Suprapubic skin (tissue), 4 donors: ENCODE data around the gene DNAJC7.

Experiments used
- EP300 ChIP-seq: sonication (generic); formaldehyde crosslinking; IDR thresholded peaks from one replicate; pipeline ENCODE4 v1.6.1; 2017; ENCODE audit warnings: antibody characterized with exemption
- POLR2A ChIP-seq, 2 donors: fragments of 450-650 bp; IDR thresholded peaks; one replicate each; pipeline ENCODE4 v1.6.1; 2017; ENCODE audit warnings: antibody characterized with exemption in 2 of 2, mild to moderate bottlenecking in 2 of 2, moderate library complexity in 2 of 2
- POLR2AphosphoS5 ChIP-seq, 3 donors: sonication (generic); formaldehyde crosslinking; IDR thresholded peaks; one replicate each; pipeline ENCODE4 v1.6.1; 2017; ENCODE audit warnings: antibody characterized with exemption in 3 of 3
- TF ChIP-seq, protein P1 (sequence below), 2 donors: fragments of 200-600 bp in 1 of 2; fragments of 450-650 bp in 1 of 2; sonication (generic) in 1 of 2; IDR thresholded peaks; one replicate each; pipeline ENCODE4 v1.5.1; 2016 to 2019; ENCODE audit warnings: antibody characterized with exemption in 2 of 2, mild to moderate bottlenecking in 1 of 2, moderate library complexity in 1 of 2

DNA sequence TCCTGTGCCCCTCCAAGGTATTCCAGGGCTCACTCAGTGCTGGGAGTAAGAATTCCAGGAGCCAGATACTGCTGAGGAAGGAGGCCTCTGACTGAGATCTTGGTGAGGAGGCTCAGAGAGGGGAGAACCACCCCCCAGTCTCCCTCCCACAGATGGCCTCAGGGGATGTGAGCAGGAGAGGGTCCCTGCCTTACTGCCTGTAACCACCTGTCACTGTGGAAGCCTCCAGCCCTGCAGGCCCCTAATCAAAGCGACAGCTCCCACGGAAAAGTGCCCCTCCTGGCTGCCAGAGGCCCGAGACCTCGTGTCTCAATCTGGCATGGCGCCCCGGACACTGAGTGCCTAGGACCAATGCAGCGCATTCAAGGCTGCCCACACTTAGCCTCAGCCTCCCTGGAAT, 40.8 kb upstream of the DNAJC7 start:
- TF ChIP-seq EP300 (no peak), POLR2AphosphoS5 (IDR thresholded peaks at IDR 0.05) (no peak), POLR2A (IDR thresholded peaks at IDR 0.05) (no peak)
- TF ChIP-seq, protein P1, sequence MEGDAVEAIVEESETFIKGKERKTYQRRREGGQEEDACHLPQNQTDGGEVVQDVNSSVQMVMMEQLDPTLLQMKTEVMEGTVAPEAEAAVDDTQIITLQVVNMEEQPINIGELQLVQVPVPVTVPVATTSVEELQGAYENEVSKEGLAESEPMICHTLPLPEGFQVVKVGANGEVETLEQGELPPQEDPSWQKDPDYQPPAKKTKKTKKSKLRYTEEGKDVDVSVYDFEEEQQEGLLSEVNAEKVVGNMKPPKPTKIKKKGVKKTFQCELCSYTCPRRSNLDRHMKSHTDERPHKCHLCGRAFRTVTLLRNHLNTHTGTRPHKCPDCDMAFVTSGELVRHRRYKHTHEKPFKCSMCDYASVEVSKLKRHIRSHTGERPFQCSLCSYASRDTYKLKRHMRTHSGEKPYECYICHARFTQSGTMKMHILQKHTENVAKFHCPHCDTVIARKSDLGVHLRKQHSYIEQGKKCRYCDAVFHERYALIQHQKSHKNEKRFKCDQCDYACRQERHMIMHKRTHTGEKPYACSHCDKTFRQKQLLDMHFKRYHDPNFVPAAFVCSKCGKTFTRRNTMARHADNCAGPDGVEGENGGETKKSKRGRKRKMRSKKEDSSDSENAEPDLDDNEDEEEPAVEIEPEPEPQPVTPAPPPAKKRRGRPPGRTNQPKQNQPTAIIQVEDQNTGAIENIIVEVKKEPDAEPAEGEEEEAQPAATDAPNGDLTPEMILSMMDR (IDR thresholded peaks at IDR 0.05) = no peak
